Suprapubic skin (tissue), 4 donors: ENCODE results near the gene BIRC3. TPM values are rescaled to one million over a fixed set of nuclear protein-coding genes. Genes with fewer than 3 reads are reported as not detected.
"Not testable (repeated sequence)": the region's sequence is repeated elsewhere in the genome, so short reads cannot be mapped to it uniquely, and the experiment has no call there.

Experiments used
- DNase-seq, 2 donors: peaks; one replicate each; pipeline ENCODE4 v3.0.0-alpha.2; 2019; ENCODE audit warnings: low spot score in 2 of 2
- H3K27ac ChIP-seq: fragments of 200-600 bp; sonication (generic); one replicate; pipeline ENCODE4 v1.5.1; 2019
- H3K27me3 ChIP-seq: fragments of 200-600 bp; sonication (generic); one replicate; pipeline ENCODE4 v1.5.1; 2019
- H3K36me3 ChIP-seq: fragments of 200-600 bp; sonication (generic); one replicate; pipeline ENCODE4 v1.5.1; 2019
- H3K4me1 ChIP-seq: fragments of 200-600 bp; sonication (generic); one replicate; pipeline ENCODE4 v1.5.1; 2019
- H3K4me3 ChIP-seq: fragments of 200-600 bp; sonication (generic); one replicate; pipeline ENCODE4 v1.5.1; 2019; ENCODE audit warnings: mild to moderate bottlenecking
- H3K9me3 ChIP-seq: fragments of 200-600 bp; sonication (generic); one replicate; pipeline ENCODE4 v1.5.1; 2019
- EP300 ChIP-seq: sonication (generic); formaldehyde crosslinking; IDR thresholded peaks from one replicate; pipeline ENCODE4 v1.6.1; 2017; ENCODE audit warnings: antibody characterized with exemption
- POLR2A ChIP-seq, 2 donors: fragments of 450-650 bp; IDR thresholded peaks; one replicate each; pipeline ENCODE4 v1.6.1; 2017; ENCODE audit warnings: antibody characterized with exemption in 2 of 2, mild to moderate bottlenecking in 2 of 2, moderate library complexity in 2 of 2
- POLR2AphosphoS5 ChIP-seq, 3 donors: sonication (generic); formaldehyde crosslinking; IDR thresholded peaks; one replicate each; pipeline ENCODE4 v1.6.1; 2017; ENCODE audit warnings: antibody characterized with exemption in 3 of 3
- WGBS: methylation state at CpG from one replicate; pipeline ENCODE4 v1.1.5; 2018; 5-methylcytosine and 5-hydroxymethylcytosine counted together
- total RNA-seq, 4 donors: library from RNA; depleted of rRNA; stranded (reverse); fragments of >200 nt; gene quantifications; one replicate each; pipeline ENCODE4 v1.1.0, GENCODE V29; 2016
- TF ChIP-seq, protein P1 (sequence below), 2 donors: fragments of 200-600 bp in 1 of 2; fragments of 450-650 bp in 1 of 2; sonication (generic) in 1 of 2; IDR thresholded peaks; one replicate each; pipeline ENCODE4 v1.5.1; 2016 to 2019; ENCODE audit warnings: antibody characterized with exemption in 2 of 2, mild to moderate bottlenecking in 1 of 2, moderate library complexity in 1 of 2

BIRC3 gene
- total RNA-seq, 4 donors from 2014 or later = 4.0 to 18.2 (median 10.7) TPM

DNA sequence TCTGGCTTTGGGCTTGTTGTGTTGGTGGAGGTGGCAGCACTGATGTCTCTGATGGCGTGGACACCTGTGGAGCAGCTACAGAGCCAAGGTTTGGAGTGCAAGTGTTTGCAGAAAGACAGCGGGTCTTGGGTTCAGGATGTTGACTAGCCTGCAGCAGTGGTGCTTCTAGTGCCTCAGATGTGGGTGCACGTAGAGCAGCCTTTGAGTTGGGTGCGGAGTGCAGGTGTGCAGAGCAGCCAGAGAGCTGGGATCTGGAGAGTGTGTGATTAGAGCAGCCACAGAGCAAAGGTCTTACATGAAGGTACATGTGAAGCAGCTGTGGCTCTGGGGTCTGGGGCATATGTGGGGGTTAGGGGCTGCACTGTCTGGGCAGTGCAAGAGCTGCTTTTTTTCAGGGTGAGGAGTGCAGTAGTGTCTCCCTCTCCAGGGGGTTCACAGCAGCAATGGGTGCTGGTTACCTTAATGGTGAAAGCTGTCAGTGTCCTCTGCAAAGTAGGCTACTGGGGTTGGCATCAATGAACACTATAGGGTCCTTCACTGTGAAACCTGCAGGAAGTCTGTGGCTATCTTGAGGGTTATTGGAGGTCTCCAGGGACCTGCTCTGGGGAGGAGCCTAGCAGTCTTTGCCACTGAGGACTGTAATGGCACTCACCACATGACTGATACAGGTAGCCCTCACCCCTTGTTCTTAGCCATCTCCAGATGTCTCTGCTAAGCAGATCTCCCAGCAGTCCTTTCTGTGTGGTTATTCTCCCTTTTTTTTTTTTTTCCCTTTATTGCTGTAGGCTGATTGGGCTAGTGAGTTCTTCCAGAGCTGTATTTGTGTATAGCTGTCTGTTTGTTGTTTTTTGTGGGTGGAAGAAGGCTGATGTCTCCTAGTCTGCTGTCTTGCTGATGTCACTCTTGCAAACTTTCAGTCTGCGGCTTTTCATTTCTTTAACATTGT, 44.1 kb downstream of the BIRC3 start:
- peaks cover 60% of the 10 kb centered on the region for H3K36me3 ChIP-seq
- no peak overlapping the region for H3K27ac ChIP-seq
- no peak overlapping the region for H3K4me3 ChIP-seq
- TF ChIP-seq, protein P1, sequence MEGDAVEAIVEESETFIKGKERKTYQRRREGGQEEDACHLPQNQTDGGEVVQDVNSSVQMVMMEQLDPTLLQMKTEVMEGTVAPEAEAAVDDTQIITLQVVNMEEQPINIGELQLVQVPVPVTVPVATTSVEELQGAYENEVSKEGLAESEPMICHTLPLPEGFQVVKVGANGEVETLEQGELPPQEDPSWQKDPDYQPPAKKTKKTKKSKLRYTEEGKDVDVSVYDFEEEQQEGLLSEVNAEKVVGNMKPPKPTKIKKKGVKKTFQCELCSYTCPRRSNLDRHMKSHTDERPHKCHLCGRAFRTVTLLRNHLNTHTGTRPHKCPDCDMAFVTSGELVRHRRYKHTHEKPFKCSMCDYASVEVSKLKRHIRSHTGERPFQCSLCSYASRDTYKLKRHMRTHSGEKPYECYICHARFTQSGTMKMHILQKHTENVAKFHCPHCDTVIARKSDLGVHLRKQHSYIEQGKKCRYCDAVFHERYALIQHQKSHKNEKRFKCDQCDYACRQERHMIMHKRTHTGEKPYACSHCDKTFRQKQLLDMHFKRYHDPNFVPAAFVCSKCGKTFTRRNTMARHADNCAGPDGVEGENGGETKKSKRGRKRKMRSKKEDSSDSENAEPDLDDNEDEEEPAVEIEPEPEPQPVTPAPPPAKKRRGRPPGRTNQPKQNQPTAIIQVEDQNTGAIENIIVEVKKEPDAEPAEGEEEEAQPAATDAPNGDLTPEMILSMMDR (IDR thresholded peaks at IDR 0.05) = no peak
- no peak for TF ChIP-seq EP300
- no peak for TF ChIP-seq POLR2A (IDR thresholded peaks at IDR 0.05)
- no peak for TF ChIP-seq POLR2AphosphoS5 (IDR thresholded peaks at IDR 0.05)
- H3K4me1 ChIP-seq = no peaks in the 10 kb centered on the region
- DNase-seq = no peak
- H3K27me3 ChIP-seq = no peaks in the 10 kb centered on the region
- H3K9me3 ChIP-seq = no peaks in the 10 kb centered on the region
- WGBS = 89% methylated on average over 5 of the region's 5 CpGs

DNA sequence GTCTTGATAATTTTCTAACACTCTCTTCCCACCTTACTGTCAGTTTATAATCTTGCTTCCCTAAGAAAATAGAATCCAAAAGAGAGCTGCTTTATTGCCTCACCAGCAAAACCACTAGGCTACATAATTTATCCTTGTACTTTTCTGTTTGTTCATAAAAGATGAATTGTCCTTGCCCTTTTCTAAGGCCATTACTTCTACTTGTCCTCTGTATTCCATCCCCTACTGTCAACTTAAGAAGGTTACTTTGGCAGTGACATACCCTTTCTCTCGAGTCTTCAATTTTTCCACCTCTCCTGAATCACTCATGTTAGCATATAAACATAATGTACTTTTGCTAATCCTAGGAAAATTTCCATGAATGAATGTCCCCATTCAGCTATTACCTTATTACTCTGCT, 47.7 kb downstream of the BIRC3 start:
- no peaks in the 10 kb centered on the region for H3K4me1 ChIP-seq
- no peak overlapping the region for H3K27ac ChIP-seq
- no peaks in the 10 kb centered on the region for H3K27me3 ChIP-seq
- H3K4me3 ChIP-seq = no peak overlapping the region
- H3K9me3 ChIP-seq = no peaks in the 10 kb centered on the region
- H3K36me3 ChIP-seq = peaks cover 62% of the 10 kb centered on the region
- no peak for DNase-seq
- TF ChIP-seq, protein P1 (IDR thresholded peaks at IDR 0.05) = no peak
- TF ChIP-seq EP300 (no peak), POLR2AphosphoS5 (IDR thresholded peaks at IDR 0.05) (no peak), POLR2A (IDR thresholded peaks at IDR 0.05) (no peak)
- WGBS = 90% methylated on average over 1 of the region's 1 CpG

DNA sequence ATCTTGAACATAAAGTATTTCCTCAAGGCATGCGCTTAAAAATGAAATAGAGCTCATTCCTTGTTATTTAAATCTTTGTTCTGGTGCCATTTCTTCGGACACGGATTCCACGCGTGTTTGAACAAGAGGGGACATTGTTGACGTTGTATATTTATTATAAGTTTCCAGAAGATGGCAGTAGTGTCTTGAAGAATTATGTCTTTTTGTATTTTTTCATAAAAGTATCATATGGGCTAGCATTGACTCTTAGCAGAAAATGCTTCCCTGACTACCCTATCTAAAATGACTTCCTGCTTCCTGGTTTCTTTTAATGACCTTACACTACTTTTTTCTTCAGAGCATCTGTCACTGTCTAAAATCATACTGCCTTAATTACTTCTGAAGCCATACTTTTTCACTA, 50.1 kb downstream of the BIRC3 start:
- H3K9me3 ChIP-seq = no peaks in the 10 kb centered on the region
- H3K27me3 ChIP-seq = no peaks in the 10 kb centered on the region
- DNase-seq = no peak
- no peak for TF ChIP-seq POLR2A (IDR thresholded peaks at IDR 0.05)
- no peak for TF ChIP-seq POLR2AphosphoS5 (IDR thresholded peaks at IDR 0.05)
- TF ChIP-seq, protein P1 (IDR thresholded peaks at IDR 0.05) = no peak
- TF ChIP-seq EP300 = no peak
- no peak overlapping the region for H3K4me3 ChIP-seq
- H3K36me3 ChIP-seq = peaks cover 47% of the 10 kb centered on the region
- no peak overlapping the region for H3K27ac ChIP-seq
- WGBS = 38% methylated on average over 6 of the region's 6 CpGs
- no peaks in the 10 kb centered on the region for H3K4me1 ChIP-seq

DNA sequence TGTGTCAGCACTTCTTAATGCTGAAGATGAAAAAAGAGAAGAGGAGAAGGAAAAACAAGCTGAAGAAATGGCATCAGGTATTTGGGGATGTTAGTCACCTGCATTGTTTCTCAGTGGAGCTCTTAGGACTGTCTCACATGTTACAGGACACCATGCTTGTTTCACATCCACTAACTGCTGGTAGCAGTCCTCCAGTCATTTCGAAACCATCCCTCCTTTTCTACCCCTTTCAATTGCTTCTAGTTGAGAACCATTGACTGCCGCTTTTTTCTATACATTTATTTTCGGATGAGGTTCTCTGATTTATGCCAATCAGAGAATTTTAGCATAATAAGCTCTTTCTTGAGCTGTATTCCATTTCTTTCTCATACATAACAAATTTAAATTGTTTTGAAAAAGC, 51.2 kb downstream of the BIRC3 start:
- no peak for TF ChIP-seq EP300
- TF ChIP-seq POLR2AphosphoS5 (IDR thresholded peaks at IDR 0.05) = no peak
- no peak for TF ChIP-seq POLR2A (IDR thresholded peaks at IDR 0.05)
- TF ChIP-seq, protein P1 (IDR thresholded peaks at IDR 0.05) = no peak
- WGBS = 81% methylated on average over 3 of the region's 3 CpGs

DNA sequence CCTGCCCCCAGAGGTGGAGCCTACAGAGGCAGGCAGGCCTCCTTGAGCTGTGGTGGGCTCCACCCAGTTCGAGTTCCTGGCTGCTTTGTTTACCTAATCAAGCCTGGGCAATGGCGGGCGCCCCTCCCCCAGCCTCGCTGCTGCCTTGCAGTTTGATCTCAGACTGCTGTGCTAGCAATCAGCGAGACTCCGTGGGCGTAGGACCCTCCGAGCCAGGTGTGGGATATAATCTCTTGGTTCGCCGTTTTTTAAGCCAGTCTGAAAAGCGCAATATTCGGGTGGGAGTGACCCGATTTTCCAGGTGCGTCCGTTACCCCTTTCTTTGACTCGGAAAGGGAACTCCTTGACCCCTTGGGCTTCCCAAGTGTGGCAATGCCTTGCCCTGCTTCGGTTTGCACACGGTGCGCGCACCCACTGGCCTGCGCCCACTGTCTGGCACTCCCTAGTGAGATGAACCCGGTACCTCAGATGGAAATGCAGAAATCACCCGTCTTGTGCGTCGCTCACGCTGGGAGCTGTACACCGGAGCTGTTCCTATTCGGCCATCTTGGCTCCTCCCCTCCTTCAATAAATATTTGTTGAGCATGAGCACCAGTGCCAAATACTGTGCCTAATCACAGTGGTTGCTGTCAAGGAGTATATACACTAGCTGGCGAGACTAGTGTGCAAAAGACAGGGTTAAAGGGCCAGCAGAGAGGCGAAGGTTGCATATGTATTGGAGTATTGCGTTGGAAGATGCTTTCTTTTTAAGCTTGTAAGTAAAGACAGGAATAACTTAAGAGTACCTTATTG, 57.5 kb downstream of the BIRC3 start:
- H3K36me3 ChIP-seq = peaks cover 35% of the 10 kb centered on the region
- H3K4me3 ChIP-seq, DNase-seq, H3K27ac ChIP-seq, H3K4me1 ChIP-seq, H3K9me3 ChIP-seq, H3K27me3 ChIP-seq: not testable (repeated sequence)
- WGBS = 91% methylated on average over 31 of the region's 31 CpGs

More for the DNA sequence above, 51.2 kb downstream of the BIRC3 start:
- no peak overlapping the region for H3K27ac ChIP-seq
- no peaks in the 10 kb centered on the region for H3K9me3 ChIP-seq
- no peaks in the 10 kb centered on the region for H3K27me3 ChIP-seq
- no peak overlapping the region for H3K4me3 ChIP-seq
- no peak for DNase-seq
- H3K36me3 ChIP-seq = peaks cover 43% of the 10 kb centered on the region
- no peaks in the 10 kb centered on the region for H3K4me1 ChIP-seq
